OCI-LY1 (cell line): ENCODE results near the gene DYNC1H1.
"Not testable (repeated sequence)": the region's sequence is repeated elsewhere in the genome, so short reads cannot be mapped to it uniquely, and the experiment has no call there.

Experiments
- H2AFZ ChIP-seq: fragments of 200-600 bp; sonication (generic), shearing (Covaris generic); 2 replicates; pipeline ENCODE4 v1.6.0; 2014; ENCODE audit warnings: antibody characterized with exemption, mild to moderate bottlenecking, low read length
- H3F3A ChIP-seq: fragments of 200-600 bp; sonication (generic), shearing (Covaris generic); 2 replicates; pipeline ENCODE4 v1.6.0; 2014; ENCODE audit warnings: mild to moderate bottlenecking, antibody characterized with exemption, low read length, moderate library complexity; ENCODE audit not compliant: insufficient read depth
- H3K27ac ChIP-seq: fragments of 200-600 bp; sonication (generic); 2 replicates; pipeline ENCODE4 v1.5.1; 2014; ENCODE audit warnings: low read length, mixed run types, mild to moderate bottlenecking, low read depth; ENCODE audit not compliant: poor library complexity, severe bottlenecking
- H3K27me3 ChIP-seq: fragments of 200-600 bp; sonication (generic); 2 replicates; pipeline ENCODE4 v1.6.0; 2014; ENCODE audit warnings: antibody characterized with exemption, mild to moderate bottlenecking, low read length, moderate library complexity; ENCODE audit not compliant: insufficient read depth
- H3K36me3 ChIP-seq: fragments of 200-600 bp; sonication (generic); 2 replicates; pipeline ENCODE4 v1.6.1; 2014; ENCODE audit warnings: mild to moderate bottlenecking, antibody characterized with exemption, low read length, moderate library complexity, mixed read lengths; ENCODE audit not compliant: insufficient read depth
- H3K4me1 ChIP-seq: fragments of 200-600 bp; sonication (generic); 2 replicates; pipeline ENCODE4 v1.5.1; 2014; ENCODE audit warnings: mild to moderate bottlenecking, low read length, moderate library complexity; ENCODE audit not compliant: insufficient read depth, severe bottlenecking
- H3K4me2 ChIP-seq: fragments of 200-600 bp; sonication (generic), shearing (Covaris generic); 2 replicates; pipeline ENCODE4 v1.6.1; 2014; ENCODE audit warnings: low read length
- H3K4me3 ChIP-seq: fragments of 200-600 bp; sonication (generic); 2 replicates; pipeline ENCODE4 v1.5.1; 2014; ENCODE audit warnings: low read length, low read depth, mild to moderate bottlenecking, mixed read lengths; ENCODE audit not compliant: poor library complexity, severe bottlenecking
- H3K79me2 ChIP-seq: fragments of 200-600 bp; shearing (Covaris generic); 2 replicates; pipeline ENCODE4 v1.6.1; 2016; ENCODE audit warnings: mixed run types, low read length, mixed read lengths; ENCODE audit not compliant: insufficient read depth
- H3K9ac ChIP-seq: fragments of 200-600 bp; sonication (generic), shearing (Covaris generic); 2 replicates; pipeline ENCODE4 v1.6.1; 2014; ENCODE audit warnings: mild to moderate bottlenecking, low read length, mixed read lengths
- H3K9me2 ChIP-seq: fragments of 200-600 bp; sonication (generic), shearing (Covaris generic); 2 replicates; pipeline ENCODE4 v1.6.1; 2014; ENCODE audit warnings: low read depth, mild to moderate bottlenecking, low read length, mixed read lengths
- H3K9me3 ChIP-seq: fragments of 200-600 bp; shearing (Covaris generic); 2 replicates; pipeline ENCODE4 v1.6.1; 2014; ENCODE audit warnings: low read length, mixed read lengths
- H4K20me1 ChIP-seq: fragments of 200-600 bp; sonication (generic), shearing (Covaris generic); 2 replicates; pipeline ENCODE4 v1.6.0; 2016; ENCODE audit warnings: mild to moderate bottlenecking, low read length; ENCODE audit not compliant: insufficient read depth
- EZH2 ChIP-seq: fragments of 200-600 bp; sonication (generic), shearing (Covaris generic); IDR thresholded peaks from 2 replicates; pipeline ENCODE4 v1.8.0; 2017; ENCODE audit warnings: borderline replicate concordance, mixed run types, mild to moderate bottlenecking, antibody characterized with exemption, low read length, moderate library complexity, mixed read lengths
- TF ChIP-seq, protein P1 (sequence below): fragments of 200-600 bp; sonication (generic), shearing (Covaris generic); IDR thresholded peaks from 2 replicates; pipeline ENCODE4 v1.5.1; 2017; ENCODE audit warnings: mild to moderate bottlenecking, antibody characterized with exemption, low read length, moderate library complexity, mixed read lengths

Gene DYNC1H1

DNA sequence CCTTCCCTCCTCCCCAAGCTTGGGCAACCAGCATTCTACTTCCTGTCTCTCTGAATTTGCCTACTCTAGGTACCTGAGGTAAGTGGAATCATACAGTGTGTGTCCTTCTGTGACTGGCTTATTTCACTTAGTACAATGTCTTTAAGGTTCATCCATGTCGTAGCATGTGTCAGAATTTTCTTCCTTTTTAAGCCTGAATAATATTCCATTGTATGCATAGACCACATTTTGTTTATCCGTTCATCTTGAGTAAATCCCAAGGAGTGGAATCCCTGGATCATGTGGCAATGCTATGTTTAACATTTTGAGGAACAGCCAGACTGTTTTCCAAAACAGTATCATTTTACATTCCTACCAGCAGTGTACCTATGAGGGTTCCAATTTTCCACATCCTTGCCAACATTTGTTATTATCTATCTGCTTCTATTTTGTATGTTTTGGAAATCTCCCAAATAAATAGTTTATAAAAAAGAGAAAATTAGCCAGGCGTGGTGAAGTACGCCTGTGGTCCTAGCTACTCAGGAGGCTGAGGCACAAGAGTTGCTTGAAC lies 110.1 kb downstream of the DYNC1H1 start:
- H3K4me3 ChIP-seq, result no peak overlapping the region
- no peaks in the 10 kb centered on the region for H3K27me3 ChIP-seq
- H2AFZ ChIP-seq, result no peak overlapping the region
- H3K9me3 ChIP-seq, result no peaks in the 10 kb centered on the region
- H3K4me2 ChIP-seq, result no peak overlapping the region
- H3K79me2 ChIP-seq, result no peaks in the 10 kb centered on the region
- peaks cover 18% of the 10 kb centered on the region for H3K36me3 ChIP-seq
- H3K4me1 ChIP-seq, result no peaks in the 10 kb centered on the region
- TF ChIP-seq, protein P1, sequence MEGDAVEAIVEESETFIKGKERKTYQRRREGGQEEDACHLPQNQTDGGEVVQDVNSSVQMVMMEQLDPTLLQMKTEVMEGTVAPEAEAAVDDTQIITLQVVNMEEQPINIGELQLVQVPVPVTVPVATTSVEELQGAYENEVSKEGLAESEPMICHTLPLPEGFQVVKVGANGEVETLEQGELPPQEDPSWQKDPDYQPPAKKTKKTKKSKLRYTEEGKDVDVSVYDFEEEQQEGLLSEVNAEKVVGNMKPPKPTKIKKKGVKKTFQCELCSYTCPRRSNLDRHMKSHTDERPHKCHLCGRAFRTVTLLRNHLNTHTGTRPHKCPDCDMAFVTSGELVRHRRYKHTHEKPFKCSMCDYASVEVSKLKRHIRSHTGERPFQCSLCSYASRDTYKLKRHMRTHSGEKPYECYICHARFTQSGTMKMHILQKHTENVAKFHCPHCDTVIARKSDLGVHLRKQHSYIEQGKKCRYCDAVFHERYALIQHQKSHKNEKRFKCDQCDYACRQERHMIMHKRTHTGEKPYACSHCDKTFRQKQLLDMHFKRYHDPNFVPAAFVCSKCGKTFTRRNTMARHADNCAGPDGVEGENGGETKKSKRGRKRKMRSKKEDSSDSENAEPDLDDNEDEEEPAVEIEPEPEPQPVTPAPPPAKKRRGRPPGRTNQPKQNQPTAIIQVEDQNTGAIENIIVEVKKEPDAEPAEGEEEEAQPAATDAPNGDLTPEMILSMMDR, result no peak
- no peak for TF ChIP-seq EZH2
- no peaks in the 10 kb centered on the region for H3F3A ChIP-seq
- H3K9me2 ChIP-seq, result no peaks in the 10 kb centered on the region
- H4K20me1 ChIP-seq, result no peaks in the 10 kb centered on the region
- H3K27ac ChIP-seq, result no peak overlapping the region
- no peak overlapping the region for H3K9ac ChIP-seq

GRCh38 chr14:102075155-102075554 lies 110.8 kb downstream of the DYNC1H1 start:
- H3K4me3 ChIP-seq, result no peak overlapping the region
- H3F3A ChIP-seq, result 0 out of 2 replicates have a peak, but pooled peaks cover 3% of the 10 kb centered on the region
- no peaks in the 10 kb centered on the region for H3K79me2 ChIP-seq
- H3K36me3 ChIP-seq, result peaks cover 25% of the 10 kb centered on the region
- no peak overlapping the region for H3K4me2 ChIP-seq
- no peak overlapping the region for H3K27ac ChIP-seq
- H2AFZ ChIP-seq, result no peak overlapping the region
- no peaks in the 10 kb centered on the region for H4K20me1 ChIP-seq
- no peak for TF ChIP-seq EZH2
- TF ChIP-seq, protein P1, result no peak
- H3K9me2 ChIP-seq, result no peaks in the 10 kb centered on the region
- H3K27me3 ChIP-seq, result no peaks in the 10 kb centered on the region
- H3K9me3 ChIP-seq, result no peaks in the 10 kb centered on the region
- no peak overlapping the region for H3K9ac ChIP-seq
- H3K4me1 ChIP-seq, result no peaks in the 10 kb centered on the region

DNA sequence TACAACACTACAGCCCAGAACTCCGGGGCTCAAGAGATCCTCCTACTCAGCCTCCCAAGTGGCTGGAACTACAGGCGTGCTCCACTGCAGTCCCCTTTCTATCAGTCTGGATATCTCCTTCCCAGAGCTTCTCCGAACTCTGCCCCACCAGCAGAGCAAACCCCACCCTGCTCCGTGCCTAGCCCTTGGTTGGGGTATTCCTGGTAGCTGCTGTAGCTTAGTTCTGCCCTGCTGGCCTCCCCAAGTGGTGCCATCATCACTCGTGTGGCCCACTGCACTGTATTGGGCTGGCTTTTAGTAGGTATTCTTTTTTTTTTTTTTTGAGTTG lies 113.0 kb downstream of the DYNC1H1 start:
- Histone ChIP-seq H3K4me2 (no peak overlapping the region), H3K9ac (no peak overlapping the region), H3K27me3 (no peaks in the 10 kb centered on the region), H3K79me2 (no peaks in the 10 kb centered on the region), H3K4me3 (no peak overlapping the region), H3K4me1 (peaks cover 3% of the 10 kb centered on the region), H3K36me3 (peaks cover 47% of the 10 kb centered on the region), H3K9me2 (no peaks in the 10 kb centered on the region), H2AFZ (no peak overlapping the region), H3F3A (0 out of 2 replicates have a peak, but pooled peaks cover 3% of the 10 kb centered on the region), H3K9me3 (no peaks in the 10 kb centered on the region), H3K27ac (no peak overlapping the region), H4K20me1 (no peaks in the 10 kb centered on the region)
- TF ChIP-seq, protein P1, result no peak
- TF ChIP-seq EZH2, result no peak

GRCh38 chr14:102078361-102078791 lies 114.0 kb downstream of the DYNC1H1 start:
- Histone ChIP-seq H3K36me3 (peaks cover 57% of the 10 kb centered on the region), H3K4me1 (peaks cover 12% of the 10 kb centered on the region)
- H3K9me2 ChIP-seq, H3K9ac ChIP-seq, H3K27me3 ChIP-seq, H3K9me3 ChIP-seq, H3K4me3 ChIP-seq, H3K4me2 ChIP-seq, H4K20me1 ChIP-seq, H2AFZ ChIP-seq, H3F3A ChIP-seq, H3K27ac ChIP-seq, H3K79me2 ChIP-seq: not testable (repeated sequence)
